GM18508 (cell line): Measurements from ENCODE around the gene TRDN.
"Not testable (repeated sequence)": the region's sequence is repeated elsewhere in the genome, so short reads cannot be mapped to it uniquely, and the experiment has no call there.

Experiments used
- ATAC-seq: cut with Tn5 transposase; IDR thresholded peaks from one replicate; pipeline ENCODE4 v1.9.1; 2021; ENCODE audit warnings: moderate number of reproducible peaks; ENCODE audit not compliant: insufficient read depth, unreplicated experiment

TRDN gene

DNA sequence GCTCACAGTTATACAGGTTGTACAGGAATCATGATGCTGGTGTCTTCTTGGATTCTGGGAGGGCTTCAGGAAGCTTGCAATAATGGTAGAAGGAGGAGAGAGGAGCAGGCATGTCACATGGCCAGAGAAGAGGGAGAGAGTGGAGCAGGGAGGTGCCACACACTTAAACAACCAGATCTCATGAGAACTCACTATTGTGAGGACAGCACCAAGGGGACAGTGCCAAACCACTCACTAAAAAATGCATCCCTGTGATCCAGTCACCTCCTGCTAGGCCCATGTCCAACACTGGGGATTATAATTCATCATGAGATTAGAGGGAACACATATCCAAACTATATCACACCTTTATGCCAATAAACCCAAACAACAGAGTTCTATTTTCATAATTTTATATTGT lies 67.2 kb downstream of the TRDN start:
- ATAC-seq: no peak

GRCh38 chr6:123565529-123565928 lies 71.2 kb downstream of the TRDN start:
- no peak for ATAC-seq

GRCh38 chr6:123564361-123564760 lies 72.4 kb downstream of the TRDN start:
- ATAC-seq: no peak

- ATAC-seq: no peak
Observed at GRCh38 chr6:123562677-123563076, 74.1 kb downstream of the TRDN start.

- ATAC-seq: no peak
Observed at GRCh38 chr6:123562264-123562663, 74.5 kb downstream of the TRDN start.

GRCh38 chr6:123559816-123560215 lies 76.9 kb downstream of the TRDN start:
- not testable (repeated sequence) for ATAC-seq

DNA sequence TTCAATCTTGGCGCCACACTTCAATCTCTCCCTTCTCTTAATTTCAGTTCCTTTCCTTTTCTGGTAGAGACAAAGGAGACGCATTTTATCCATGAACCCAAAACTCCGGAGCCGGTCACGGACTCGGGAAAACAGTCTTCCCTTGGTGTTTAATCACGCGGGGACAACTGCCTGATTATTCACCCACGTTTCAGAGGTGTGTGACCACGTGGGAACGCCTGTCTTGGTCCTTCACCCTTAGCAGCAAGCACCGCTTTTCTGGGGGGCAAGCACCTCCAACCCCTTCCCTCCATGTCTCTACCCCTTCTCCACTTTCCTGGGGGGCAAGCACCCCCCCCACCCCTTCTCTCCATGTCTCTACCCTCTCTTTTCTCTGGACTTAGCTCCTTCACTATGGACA lies 79.3 kb downstream of the TRDN start:
- ATAC-seq: not testable (repeated sequence)

DNA sequence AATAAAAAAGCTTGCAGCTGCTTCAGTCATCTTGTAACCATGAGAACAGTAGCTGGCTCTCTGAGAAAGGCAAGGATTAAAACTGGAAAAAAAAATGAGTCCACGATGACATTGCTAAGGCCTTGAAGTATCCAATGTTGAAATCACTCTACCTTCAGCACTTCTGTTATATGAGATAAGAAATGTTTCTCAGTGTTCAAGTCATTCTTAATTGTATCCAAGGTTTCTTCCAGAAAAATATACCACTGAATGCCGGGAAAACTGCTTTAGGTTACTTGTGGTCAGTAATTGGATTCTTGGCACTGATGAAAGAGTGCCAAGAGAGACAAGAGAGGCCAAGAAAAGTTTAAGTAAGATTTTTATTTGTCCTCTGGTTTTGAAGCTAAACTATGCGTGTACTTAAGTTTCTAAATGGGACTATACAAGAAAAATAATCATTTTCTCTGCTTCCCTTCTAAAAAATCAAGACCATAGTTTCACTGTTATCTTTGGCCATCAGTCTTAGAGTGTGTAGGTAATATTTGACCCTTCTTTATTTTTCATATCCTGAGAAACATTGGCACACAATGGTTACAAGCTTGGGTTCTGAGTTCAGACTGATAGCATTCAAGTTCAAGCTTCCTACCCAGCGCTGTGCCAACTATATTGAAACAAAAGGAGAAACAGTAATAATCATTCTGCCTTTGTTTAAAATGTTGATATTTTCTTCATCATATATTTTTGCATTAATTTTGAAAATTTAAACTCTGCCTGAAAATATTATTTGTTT lies 84.6 kb downstream of the TRDN start:
- ATAC-seq: no peak

- ATAC-seq: no peak
Observed at GRCh38 chr6:123550052-123550617, 86.6 kb downstream of the TRDN start.

- no peak for ATAC-seq
Observed at GRCh38 chr6:123549476-123549875, 87.3 kb downstream of the TRDN start.

- ATAC-seq: no peak
Observed at GRCh38 chr6:123547216-123547978, 89.4 kb downstream of the TRDN start.

DNA sequence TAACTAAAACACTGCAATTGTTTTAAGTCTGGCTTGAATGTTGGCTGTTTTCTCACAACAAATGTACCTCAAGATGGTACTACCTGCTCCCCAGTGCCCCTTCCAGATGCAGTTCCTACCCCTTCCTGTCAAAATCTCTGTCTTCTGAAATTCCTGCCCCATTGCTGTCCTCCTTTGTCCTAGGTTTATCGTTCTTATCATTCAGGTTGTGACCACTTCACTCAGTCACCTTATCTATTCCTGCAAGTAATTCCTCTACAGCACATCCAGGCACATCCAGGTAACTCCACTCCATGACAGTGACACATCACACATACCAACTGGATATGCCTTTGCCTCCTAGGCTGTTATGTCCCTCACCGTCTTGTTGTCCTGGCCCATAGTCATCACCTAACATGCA lies 90.2 kb downstream of the TRDN start:
- no peak for ATAC-seq

GRCh38 chr6:123541462-123541861 lies 95.3 kb downstream of the TRDN start:
- ATAC-seq: no peak

GRCh38 chr6:123533862-123534648 lies 102.7 kb downstream of the TRDN start:
- no peak for ATAC-seq

- no peak for ATAC-seq
Observed at GRCh38 chr6:123529843-123530242, 106.9 kb downstream of the TRDN start.

DNA sequence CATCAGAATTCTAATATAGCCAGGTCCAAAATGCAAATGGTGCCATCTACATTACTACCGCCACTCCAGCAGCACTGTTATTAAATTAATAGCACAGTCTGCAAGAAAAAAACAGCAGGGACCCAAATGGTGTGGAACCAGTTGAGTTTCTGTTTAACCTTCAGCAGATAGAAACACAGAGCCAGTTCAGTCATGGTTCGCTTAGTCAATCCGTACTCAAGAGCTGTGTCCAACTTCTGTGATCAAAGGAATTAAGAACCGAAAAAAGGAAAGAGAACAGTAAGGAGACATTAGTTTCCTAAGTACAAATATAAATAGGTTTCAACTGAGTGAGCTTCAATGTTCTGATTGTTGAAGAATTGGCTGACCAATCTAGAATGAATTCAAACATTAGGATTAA lies 107.7 kb downstream of the TRDN start:
- ATAC-seq: no peak

DNA sequence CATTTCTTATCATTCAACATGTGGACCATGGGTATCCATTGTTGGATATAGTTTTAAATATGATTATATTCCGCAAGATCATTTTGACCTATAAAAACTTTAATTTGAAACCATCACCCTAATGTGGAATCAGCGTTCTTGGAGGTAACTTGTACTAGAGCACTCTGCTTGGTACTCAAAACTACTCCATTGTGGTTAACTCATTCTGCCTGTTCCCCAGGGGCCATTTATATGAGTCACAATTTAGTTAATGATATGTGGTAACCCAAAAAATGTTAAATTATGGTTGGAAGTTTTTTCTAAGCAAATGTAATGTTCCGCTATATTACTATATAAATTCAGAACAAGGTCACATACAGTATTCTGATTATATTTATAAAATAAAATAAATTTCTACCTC lies 109.3 kb downstream of the TRDN start:
- no peak for ATAC-seq

- no peak for ATAC-seq
Observed at GRCh38 chr6:123526128-123526527, 110.6 kb downstream of the TRDN start.

DNA sequence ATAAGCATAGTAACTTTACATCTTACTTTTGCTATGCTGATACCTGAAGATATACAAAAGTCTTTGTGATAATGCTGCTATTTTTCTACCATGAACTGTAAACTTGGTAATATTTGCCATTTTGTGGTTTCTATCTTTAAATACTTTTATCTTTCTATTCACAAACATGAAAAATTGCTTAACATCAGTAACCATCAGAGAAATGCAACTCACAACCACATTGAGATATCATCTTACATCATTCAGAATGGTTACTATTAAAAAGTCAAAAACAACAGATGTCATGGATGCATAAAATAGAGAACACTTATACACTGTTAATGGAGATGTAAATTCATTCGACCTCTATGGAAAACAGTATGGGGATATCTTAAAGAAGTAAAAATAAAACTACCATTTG lies 112.0 kb downstream of the TRDN start:
- no peak for ATAC-seq

DNA sequence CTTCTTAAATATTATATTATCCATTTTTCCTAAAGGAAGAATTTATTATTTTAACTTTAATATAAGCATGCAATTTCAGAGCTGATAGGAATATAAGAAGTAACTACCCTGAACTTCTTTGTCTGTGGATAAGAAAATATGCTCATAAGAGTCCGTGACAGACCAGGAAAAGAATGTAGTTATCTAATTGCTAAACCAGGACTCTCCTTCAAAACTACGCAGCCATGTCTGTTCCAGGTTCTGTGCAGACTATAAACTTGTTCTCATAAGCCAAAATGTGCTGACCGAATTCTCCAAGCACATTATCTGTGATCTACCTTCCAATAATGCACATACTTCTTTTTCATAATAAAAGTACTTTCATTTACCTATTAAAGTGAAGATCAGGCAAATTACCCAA lies 116.5 kb downstream of the TRDN start:
- no peak for ATAC-seq

DNA sequence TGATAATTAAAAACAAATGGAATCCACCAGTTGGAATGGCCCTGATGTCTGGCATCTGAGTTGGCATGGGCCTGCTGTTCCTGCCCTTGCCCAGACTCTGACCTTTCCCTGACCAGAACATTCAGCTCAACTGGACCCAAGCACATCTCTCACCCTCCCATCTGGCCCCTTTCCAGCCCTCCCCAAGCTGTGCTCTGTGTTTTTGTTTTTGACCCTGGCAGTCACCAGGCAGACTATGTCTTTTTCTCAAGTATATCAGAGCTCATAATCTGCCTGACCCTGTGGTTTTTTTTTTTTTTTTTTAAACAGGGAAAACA lies 117.6 kb downstream of the TRDN start:
- no peak for ATAC-seq
